ENCODE data around the gene ARHGEF4.

The ARHGEF4 gene

DNA sequence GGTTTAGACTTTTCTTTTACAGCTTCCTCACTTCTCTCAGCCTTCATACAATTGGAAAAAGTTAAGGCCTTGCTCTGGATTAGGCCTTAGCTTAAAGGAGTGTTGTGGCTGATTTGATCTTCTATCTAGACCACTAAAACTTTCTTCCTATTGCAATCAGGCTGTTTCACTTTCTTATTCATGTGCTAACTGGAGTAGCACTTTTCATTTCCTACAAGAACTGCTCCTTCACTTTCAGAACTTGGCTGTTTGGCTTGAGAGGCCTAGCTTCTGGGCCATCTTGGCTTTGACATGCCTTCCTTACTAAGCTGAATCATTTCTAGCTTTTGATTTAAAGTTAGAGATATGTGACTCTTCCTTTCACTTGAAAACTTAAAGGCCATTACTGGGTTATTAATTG, 114.3 kb downstream of the ARHGEF4 start:
- TF ChIP-seq, protein P1, sequence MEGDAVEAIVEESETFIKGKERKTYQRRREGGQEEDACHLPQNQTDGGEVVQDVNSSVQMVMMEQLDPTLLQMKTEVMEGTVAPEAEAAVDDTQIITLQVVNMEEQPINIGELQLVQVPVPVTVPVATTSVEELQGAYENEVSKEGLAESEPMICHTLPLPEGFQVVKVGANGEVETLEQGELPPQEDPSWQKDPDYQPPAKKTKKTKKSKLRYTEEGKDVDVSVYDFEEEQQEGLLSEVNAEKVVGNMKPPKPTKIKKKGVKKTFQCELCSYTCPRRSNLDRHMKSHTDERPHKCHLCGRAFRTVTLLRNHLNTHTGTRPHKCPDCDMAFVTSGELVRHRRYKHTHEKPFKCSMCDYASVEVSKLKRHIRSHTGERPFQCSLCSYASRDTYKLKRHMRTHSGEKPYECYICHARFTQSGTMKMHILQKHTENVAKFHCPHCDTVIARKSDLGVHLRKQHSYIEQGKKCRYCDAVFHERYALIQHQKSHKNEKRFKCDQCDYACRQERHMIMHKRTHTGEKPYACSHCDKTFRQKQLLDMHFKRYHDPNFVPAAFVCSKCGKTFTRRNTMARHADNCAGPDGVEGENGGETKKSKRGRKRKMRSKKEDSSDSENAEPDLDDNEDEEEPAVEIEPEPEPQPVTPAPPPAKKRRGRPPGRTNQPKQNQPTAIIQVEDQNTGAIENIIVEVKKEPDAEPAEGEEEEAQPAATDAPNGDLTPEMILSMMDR (conservative IDR thresholded peaks at IDR 0.05; ENCODE audit: low read depth, low read length): no peak
- DNase-seq (ENCODE audit: low read depth): no peak
- H3K4me3 ChIP-seq (ENCODE audit: low read length): no peak overlapping the region

DNA sequence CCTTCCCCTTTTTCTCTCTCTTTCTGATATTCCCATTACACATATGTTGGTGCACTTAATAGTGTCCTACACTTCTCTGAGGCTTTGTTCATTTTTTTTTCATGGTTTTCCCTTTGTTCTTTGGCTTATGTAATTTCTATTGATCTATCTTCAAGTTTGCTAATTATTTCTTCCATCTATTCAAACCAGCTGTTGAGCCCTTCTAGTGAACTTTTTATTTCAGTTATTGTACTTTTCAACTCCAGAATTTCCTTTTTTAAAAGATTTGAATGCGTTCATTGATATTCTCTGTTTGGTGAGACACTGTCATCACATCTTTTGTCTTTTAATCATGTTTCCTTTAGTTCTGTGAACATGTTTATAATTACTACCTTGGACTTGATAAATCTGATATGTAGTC, 118.2 kb downstream of the ARHGEF4 start:
- no peak for DNase-seq (ENCODE audit: low read depth)
- TF ChIP-seq, protein P1 (conservative IDR thresholded peaks at IDR 0.05; ENCODE audit: low read depth, low read length): no peak
- H3K4me3 ChIP-seq (ENCODE audit: low read length): no peak overlapping the region

DNA sequence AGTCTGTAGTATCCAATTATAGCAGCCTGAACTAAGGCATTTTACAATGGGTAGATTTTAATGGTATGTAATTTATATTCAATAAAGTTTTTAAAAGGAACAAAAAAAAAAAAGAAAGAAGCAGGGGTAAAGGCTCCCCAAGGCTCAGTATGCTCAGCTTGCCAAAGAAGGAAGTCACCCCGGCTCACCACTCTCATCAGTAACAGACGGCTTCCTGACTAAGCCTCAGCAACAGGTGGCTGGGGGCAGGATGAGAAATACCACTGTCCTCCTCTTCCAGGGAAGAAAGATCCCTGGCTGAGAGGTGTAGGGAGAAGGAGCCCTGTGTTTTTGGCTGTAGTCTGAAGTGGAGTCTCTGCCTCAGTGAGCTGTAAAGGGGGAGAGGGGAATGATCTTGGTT, 121.2 kb downstream of the ARHGEF4 start:
- no peak for DNase-seq (ENCODE audit: low read depth)
- H3K4me3 ChIP-seq (ENCODE audit: low read length): no peak overlapping the region
- TF ChIP-seq, protein P1 (conservative IDR thresholded peaks at IDR 0.05; ENCODE audit: low read depth, low read length): no peak

DNA sequence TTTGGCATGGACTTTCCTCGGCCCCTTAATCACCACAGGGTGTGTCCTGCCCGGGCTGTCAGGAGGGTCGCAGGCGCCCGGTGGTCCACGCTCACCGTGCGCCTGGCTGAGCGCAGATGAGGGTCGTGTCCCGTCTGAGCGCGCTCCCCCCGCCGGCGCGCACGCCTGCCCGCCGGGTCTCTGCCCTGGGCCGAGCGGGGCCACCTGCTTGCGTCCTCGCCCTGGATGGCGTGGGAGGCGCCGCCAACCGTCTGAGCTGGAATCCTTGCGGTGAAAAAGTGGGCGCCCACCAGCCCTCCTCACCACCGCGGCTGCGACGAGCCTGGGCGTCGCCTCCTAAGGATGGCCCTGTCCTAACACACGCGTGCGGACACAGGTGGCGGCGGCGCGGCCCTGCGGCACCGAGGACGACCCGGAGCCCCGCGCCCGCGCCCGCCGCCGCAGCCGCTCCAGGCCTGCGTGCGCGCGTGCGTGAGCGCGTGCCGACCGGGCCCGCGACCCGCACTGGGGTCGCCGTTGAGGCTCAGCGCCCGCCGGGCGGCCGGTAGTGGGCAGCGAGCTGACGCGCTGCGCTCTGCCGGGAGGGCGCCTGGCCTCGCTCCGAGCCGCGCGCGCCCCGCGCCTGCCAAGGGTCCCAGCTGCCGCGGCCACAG, 126.6 kb downstream of the ARHGEF4 start:
- DNase-seq (ENCODE audit: low read depth): no peak

DNA sequence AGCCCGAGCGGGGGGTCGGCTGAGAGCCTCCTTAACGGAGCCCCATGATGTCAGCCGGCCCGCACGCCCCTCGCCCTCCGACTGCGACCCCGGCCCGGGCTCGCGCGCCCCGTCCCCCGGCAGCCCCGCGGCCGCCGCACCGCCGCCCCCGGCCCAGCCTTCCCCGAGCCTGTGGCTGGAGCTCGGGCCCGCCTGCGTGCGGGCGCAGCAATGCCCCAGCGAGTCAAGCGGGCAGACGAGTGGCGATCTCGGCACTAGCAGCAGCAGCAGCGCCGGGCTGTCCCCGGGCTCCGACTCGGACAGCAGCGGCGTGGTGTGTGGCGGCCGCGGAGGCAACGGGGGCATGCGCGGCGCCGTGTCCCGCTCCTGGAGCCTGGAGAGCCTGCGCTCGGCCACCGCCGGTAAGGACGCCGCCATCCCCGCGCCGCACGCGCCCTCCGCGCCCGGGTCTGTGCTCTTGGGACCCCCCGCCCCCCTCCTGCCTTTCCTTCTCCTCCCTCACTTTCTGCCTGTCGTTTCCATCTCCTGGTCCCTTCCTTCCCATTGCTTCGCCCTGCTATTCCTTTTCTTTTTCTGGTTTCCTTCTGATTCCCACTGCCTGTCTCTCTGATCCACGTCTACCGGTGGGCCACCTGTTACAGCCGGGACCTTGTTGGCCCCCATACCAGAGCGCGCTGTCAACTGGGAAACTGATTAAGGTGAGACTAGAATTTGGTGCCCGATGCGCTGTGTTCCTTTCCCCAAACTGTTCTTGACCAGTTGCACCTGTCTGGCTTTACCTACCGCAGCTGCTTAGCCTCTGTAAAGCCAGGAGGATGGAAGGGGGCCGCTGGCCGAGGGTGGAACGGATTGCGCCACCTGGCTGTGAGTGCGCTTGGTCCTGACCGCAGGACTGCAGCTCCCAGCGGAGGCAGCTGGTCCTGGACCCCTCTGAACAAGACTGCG, 127.4 kb downstream of the ARHGEF4 start:
- TF ChIP-seq, protein P1 (conservative IDR thresholded peaks at IDR 0.05; ENCODE audit: low read depth, low read length): peak; percentile 76
- peak overlapping the region; percentile 35 for H3K4me3 ChIP-seq (ENCODE audit: low read length)

More for the DNA sequence above, 126.6 kb downstream of the ARHGEF4 start:
- TF ChIP-seq, protein P1 (conservative IDR thresholded peaks at IDR 0.05; ENCODE audit: low read depth, low read length): no peak
- no peak overlapping the region for H3K4me3 ChIP-seq (ENCODE audit: low read length)

DNA sequence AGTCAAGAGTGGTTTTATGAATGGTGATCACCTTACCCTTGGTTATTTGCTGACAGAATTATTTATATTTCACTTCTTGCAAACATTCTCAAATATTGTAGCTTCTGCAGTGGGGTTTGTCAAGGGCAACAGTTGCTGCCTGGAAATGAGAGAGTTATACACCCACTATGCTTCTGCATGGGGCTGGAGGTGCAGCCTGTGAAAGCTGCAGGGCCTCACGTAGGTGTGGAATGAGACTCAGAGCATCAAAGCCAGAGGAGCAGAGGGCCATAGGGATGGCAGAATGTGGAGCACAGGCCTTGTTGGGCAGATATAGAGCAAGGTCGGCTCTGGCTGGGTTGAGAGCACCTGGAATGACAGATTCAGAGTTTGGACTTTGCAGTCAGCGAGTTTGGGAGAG, 128.2 kb downstream of the ARHGEF4 start:
- H3K4me3 ChIP-seq (ENCODE audit: low read length): no peak overlapping the region
- no peak for DNase-seq (ENCODE audit: low read depth)
- TF ChIP-seq, protein P1 (conservative IDR thresholded peaks at IDR 0.05; ENCODE audit: low read depth, low read length): no peak

More for the DNA sequence above, 127.4 kb downstream of the ARHGEF4 start:
- peak; percentile 30 for DNase-seq (ENCODE audit: low read depth)

Data from retinal pigment epithelial cell (primary cell).